Raji (cell line): ENCODE measurements around the gene RALGDS.

Experiments
- POLR2A ChIP-seq: IDR thresholded peaks from 2 replicates; pipeline ENCODE4 v1.6.1; 2011; ENCODE audit warnings: low read depth, low read length, control low read depth; ENCODE audit not compliant: insufficient read depth

The RALGDS gene

GRCh38 chr9:133101356-133102189 is 19.5 kb downstream of the RALGDS start:
- TF ChIP-seq POLR2A: no peak

GRCh38 chr9:133100506-133101355 is 20.3 kb downstream of the RALGDS start:
- TF ChIP-seq POLR2A: no peak

GRCh38 chr9:133099726-133100505 is 21.1 kb downstream of the RALGDS start:
- TF ChIP-seq POLR2A: no peak

- TF ChIP-seq POLR2A: no peak
Observed at GRCh38 chr9:133098871-133099270, 22.2 kb downstream of the RALGDS start.

GRCh38 chr9:133098104-133098754 is 22.8 kb downstream of the RALGDS start:
- no peak for TF ChIP-seq POLR2A

GRCh38 chr9:133094842-133095393 is 26.1 kb downstream of the RALGDS start:
- no peak for TF ChIP-seq POLR2A

- TF ChIP-seq POLR2A: no peak
Observed at GRCh38 chr9:133090752-133091385, 30.2 kb downstream of the RALGDS start.

- TF ChIP-seq POLR2A: no peak
Observed at GRCh38 chr9:133090187-133090586, 30.9 kb downstream of the RALGDS start.

GRCh38 chr9:133089271-133089671 is 31.8 kb downstream of the RALGDS start:
- TF ChIP-seq POLR2A: no peak

GRCh38 chr9:133088756-133089155 is 32.3 kb downstream of the RALGDS start:
- no peak for TF ChIP-seq POLR2A

GRCh38 chr9:133088146-133088750 is 32.8 kb downstream of the RALGDS start:
- TF ChIP-seq POLR2A: no peak

GRCh38 chr9:133087429-133088145 is 33.5 kb downstream of the RALGDS start:
- TF ChIP-seq POLR2A: no peak

- TF ChIP-seq POLR2A: no peak
Observed at GRCh38 chr9:133086894-133087293, 34.1 kb downstream of the RALGDS start.

GRCh38 chr9:133080161-133080560 is 40.9 kb downstream of the RALGDS start:
- TF ChIP-seq POLR2A: no peak
